Liver (tissue), 9 donors: Measurements from ENCODE around the gene ANKRD35. TPM values are rescaled to one million over a fixed set of nuclear protein-coding genes. Genes with fewer than 3 reads are reported as not detected.
"Not testable (repeated sequence)": the region's sequence is repeated elsewhere in the genome, so short reads cannot be mapped to it uniquely, and the experiment has no call there.

Experiments used
- DNase-seq: peaks from one replicate; pipeline ENCODE4 v3.0.0-alpha.2; 2017; ENCODE audit warnings: low spot score
- H3K27ac ChIP-seq, 2 donors: one replicate each; pipeline ENCODE4 v1.7.0; 2013; ENCODE audit warnings: inconsistent platforms in 2 of 2, low read length in 2 of 2, control low read depth in 1 of 2, low read depth in 1 of 2, mild to moderate bottlenecking in 1 of 2
- H3K27me3 ChIP-seq, 4 donors: one replicate each; pipeline versions ENCODE4 v1.6.1 to v1.7.0; 2013; ENCODE audit warnings: low read length in 3 of 4, inconsistent platforms in 1 of 4, mild to moderate bottlenecking in 1 of 4, moderate library complexity in 1 of 4; ENCODE audit not compliant: control insufficient read depth in 4 of 4, insufficient read depth in 4 of 4
- H3K36me3 ChIP-seq, 4 donors: one replicate each; pipeline versions ENCODE4 v1.6.1 to v1.7.0; 2013; ENCODE audit warnings: low read length in 3 of 4, mild to moderate bottlenecking in 3 of 4, low read depth in 1 of 4, moderate library complexity in 1 of 4; ENCODE audit not compliant: control insufficient read depth in 4 of 4, insufficient read depth in 3 of 4
- H3K4me1 ChIP-seq, 4 donors: one replicate each; pipeline versions ENCODE4 v1.6.1 to v1.7.0; 2013; ENCODE audit warnings: low read length in 3 of 4, mild to moderate bottlenecking in 3 of 4, moderate library complexity in 1 of 4; ENCODE audit not compliant: control insufficient read depth in 4 of 4, insufficient read depth in 4 of 4
- H3K4me3 ChIP-seq, 3 donors: one replicate each; pipeline versions ENCODE4 v1.6.1 to v1.7.0; 2013; ENCODE audit warnings: low read length in 3 of 3, control low read depth in 1 of 3, low read depth in 1 of 3, mild to moderate bottlenecking in 1 of 3
- H3K9ac ChIP-seq, 2 donors: one replicate each; pipeline ENCODE4 v1.7.0; 2013; ENCODE audit warnings: low read length in 2 of 2, mild to moderate bottlenecking in 2 of 2, moderate library complexity in 2 of 2, control low read depth in 1 of 2, low read depth in 1 of 2
- H3K9me3 ChIP-seq, 4 donors: one replicate each; pipeline versions ENCODE4 v1.6.1 to v1.7.0; 2013; ENCODE audit warnings: low read length in 3 of 4; ENCODE audit not compliant: control insufficient read depth in 4 of 4
- EGR1 ChIP-seq, 2 donors: IDR thresholded peaks; 2 replicates each; pipeline ENCODE4 v1.6.1; 2016 to 2018; ENCODE audit warnings: antibody characterized with exemption in 2 of 2, low read depth in 2 of 2
- FOXA1 ChIP-seq: IDR thresholded peaks from 2 replicates; pipeline ENCODE4 v1.6.1; 2016; ENCODE audit warnings: antibody characterized with exemption
- GABPA ChIP-seq, 2 donors: IDR thresholded peaks in 1 of 2; conservative IDR thresholded peaks in 1 of 2; 2 replicates each; pipeline ENCODE4 v1.6.1; 2016; ENCODE audit warnings: antibody characterized with exemption in 2 of 2, mild to moderate bottlenecking in 1 of 2, moderate library complexity in 1 of 2
- HNF4A ChIP-seq, 2 donors: conservative IDR thresholded peaks; 2 replicates each; pipeline ENCODE4 v1.6.1; 2016; ENCODE audit warnings: antibody characterized with exemption in 2 of 2, mild to moderate bottlenecking in 2 of 2
- HNF4G ChIP-seq: IDR thresholded peaks from 2 replicates; pipeline ENCODE4 v1.6.1; 2016; ENCODE audit warnings: antibody characterized with exemption
- JUND ChIP-seq, 2 donors: IDR thresholded peaks; 2 replicates each; pipeline ENCODE4 v1.6.1; 2016; ENCODE audit warnings: antibody characterized with exemption in 2 of 2
- MAX ChIP-seq: IDR thresholded peaks from 2 replicates; pipeline ENCODE4 v1.6.1; 2016; ENCODE audit warnings: antibody characterized with exemption
- NR2F2 ChIP-seq: IDR thresholded peaks from 2 replicates; pipeline ENCODE4 v1.6.1; 2016; ENCODE audit warnings: antibody characterized with exemption
- RAD21 ChIP-seq, 2 donors: IDR thresholded peaks; 2 replicates each; pipeline ENCODE4 v1.6.1; 2016; ENCODE audit warnings: antibody characterized with exemption in 2 of 2, mild to moderate bottlenecking in 2 of 2
- RXRA ChIP-seq, 2 donors: IDR thresholded peaks; 2 replicates each; pipeline ENCODE4 v1.6.1; 2017 to 2018; ENCODE audit warnings: antibody characterized with exemption in 2 of 2, mild to moderate bottlenecking in 1 of 2
- SP1 ChIP-seq: IDR thresholded peaks from 2 replicates; pipeline ENCODE4 v1.6.1; 2018; ENCODE audit warnings: antibody characterized with exemption, mild to moderate bottlenecking
- TAF1 ChIP-seq: conservative IDR thresholded peaks from 2 replicates; pipeline ENCODE4 v1.6.1; 2016; ENCODE audit warnings: antibody characterized with exemption, mild to moderate bottlenecking
- YY1 ChIP-seq: IDR thresholded peaks from 2 replicates; pipeline ENCODE4 v1.6.1; 2016; ENCODE audit warnings: antibody characterized with exemption, mild to moderate bottlenecking
- ZBTB33 ChIP-seq: IDR thresholded peaks from 2 replicates; pipeline ENCODE4 v1.6.1; 2016; ENCODE audit warnings: antibody characterized with exemption
- WGBS: extraction: QIAGEN DNeasy Blood & Tissue Kit; methylation state at CpG from one replicate; pipeline ENCODE4 v1.1.7; 2013; 5-methylcytosine and 5-hydroxymethylcytosine counted together
- polyA plus RNA-seq, 2 donors: library from polyadenylated mRNA; stranded (reverse) in 1 of 2; unstranded in 1 of 2; fragments of 200-250 nt in 1 of 2; fragments of >200 nt in 1 of 2; fragmentation: Nextera tagmentation in 1 of 2; extraction: Ambion mirVana in 1 of 2; gene quantifications; one replicate each; pipeline versions ENCODE4 v1.2.1 to v1.2.3, GENCODE V29; 2013 to 2015
- total RNA-seq, 2 donors: library from RNA; depleted of rRNA; stranded (reverse); fragments of >200 nt; gene quantifications; one replicate each; pipeline ENCODE4 v1.2.3, GENCODE V29; 2014
- TF ChIP-seq, protein P1 (sequence below): fragments of 150-350 bp; IDR thresholded peaks from 2 replicates; pipeline ENCODE4 v1.5.1; 2017; ENCODE audit warnings: improper control_type of control experiment, low read depth, low read length; ENCODE audit not compliant: missing input control
- TF ChIP-seq, protein P2 (sequence below): IDR thresholded peaks from 2 replicates; pipeline ENCODE4 v1.6.1; 2016; ENCODE audit warnings: antibody characterized with exemption
- donor health status: healthy.
- donor health status: healthy.
- donor health status: healthy.
- donor health status: healthy.
- donor health status: healthy.

ANKRD35 gene
- total and polyA plus RNA-seq, 4 donors = 0.05 to 1.9 (median 1.4) TPM

- not testable (repeated sequence) for H3K4me3 ChIP-seq
- peaks cover 8 to 25% (median 17%) of the 10 kb centered on the region in 4 donors for H3K4me1 ChIP-seq
These were observed 34.6 kb upstream of the ANKRD35 start for GRCh38 chr1:145920297-145920696.

DNA sequence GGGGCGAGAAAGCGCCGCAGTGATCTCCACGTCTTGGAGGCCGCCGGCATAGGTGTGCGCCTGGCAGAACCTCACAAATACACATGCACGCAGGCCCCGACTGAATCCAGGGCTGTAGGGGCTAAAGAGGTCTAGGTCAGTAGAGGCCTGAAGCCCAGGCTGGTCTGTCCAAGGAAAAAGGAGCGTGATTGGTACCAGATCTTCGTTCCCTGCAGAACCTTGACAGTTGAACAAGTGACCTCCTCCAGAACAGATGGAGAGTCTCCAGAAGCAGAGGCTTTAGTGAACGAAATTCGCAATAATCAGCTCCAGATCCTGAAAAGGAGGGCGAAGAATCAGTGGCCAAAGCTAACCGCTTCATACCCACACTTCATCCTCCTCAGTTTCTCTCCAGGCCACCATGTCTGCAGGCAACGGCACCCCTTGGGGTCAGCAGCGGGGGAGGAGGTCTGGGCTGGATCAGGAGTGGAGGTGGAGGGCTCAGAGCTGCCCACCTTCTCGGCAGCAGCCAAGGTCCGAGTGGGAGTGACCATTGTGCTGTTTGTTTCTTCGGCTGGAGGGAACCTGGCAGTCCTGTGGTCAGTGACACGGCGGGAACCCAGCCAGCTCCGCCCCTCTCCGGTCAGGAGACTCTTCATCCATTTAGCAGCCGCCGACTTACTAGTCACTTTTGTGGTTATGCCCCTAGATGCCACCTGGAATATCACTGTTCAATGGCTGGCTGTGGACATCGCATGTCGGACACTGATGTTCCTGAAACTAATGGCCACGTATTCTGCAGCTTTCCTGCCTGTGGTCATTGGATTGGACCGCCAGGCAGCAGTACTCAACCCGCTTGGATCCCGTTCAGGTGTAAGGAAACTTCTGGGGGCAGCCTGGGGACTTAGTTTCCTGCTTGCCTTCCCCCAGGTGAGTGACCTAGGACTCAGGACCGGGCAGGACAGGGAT lies 33.6 kb upstream of the ANKRD35 start:
- peak; percentile 68 for DNase-seq
- Histone ChIP-seq H3K9ac (peak overlapping the region; percentile 14 to 75), H3K4me3 (peak overlapping the region; percentile 74 to 96 (median 95)), H3K4me1 (peaks cover 8 to 25% (median 17%) of the 10 kb centered on the region in 4 donors), H3K9me3 (no peaks in the 10 kb centered on the region), H3K27me3 (no peaks in the 10 kb centered on the region), H3K27ac (peak overlapping the region; percentile 66 to 93), H3K36me3 (peaks cover 3 to 9% (median 4%) of the 10 kb centered on the region in 4 donors)
- 2% methylated on average over 33 of the region's 33 CpGs for WGBS
- TF ChIP-seq ZBTB33 = no peak
- no peak for TF ChIP-seq EGR1 (IDR thresholded peaks at IDR 0.05; ENCODE audit: low read depth in 2 of 2)
- peak in 1 of 2 donors; percentile 31 for TF ChIP-seq RAD21 (IDR thresholded peaks at IDR 0.05)
- TF ChIP-seq, protein P1, sequence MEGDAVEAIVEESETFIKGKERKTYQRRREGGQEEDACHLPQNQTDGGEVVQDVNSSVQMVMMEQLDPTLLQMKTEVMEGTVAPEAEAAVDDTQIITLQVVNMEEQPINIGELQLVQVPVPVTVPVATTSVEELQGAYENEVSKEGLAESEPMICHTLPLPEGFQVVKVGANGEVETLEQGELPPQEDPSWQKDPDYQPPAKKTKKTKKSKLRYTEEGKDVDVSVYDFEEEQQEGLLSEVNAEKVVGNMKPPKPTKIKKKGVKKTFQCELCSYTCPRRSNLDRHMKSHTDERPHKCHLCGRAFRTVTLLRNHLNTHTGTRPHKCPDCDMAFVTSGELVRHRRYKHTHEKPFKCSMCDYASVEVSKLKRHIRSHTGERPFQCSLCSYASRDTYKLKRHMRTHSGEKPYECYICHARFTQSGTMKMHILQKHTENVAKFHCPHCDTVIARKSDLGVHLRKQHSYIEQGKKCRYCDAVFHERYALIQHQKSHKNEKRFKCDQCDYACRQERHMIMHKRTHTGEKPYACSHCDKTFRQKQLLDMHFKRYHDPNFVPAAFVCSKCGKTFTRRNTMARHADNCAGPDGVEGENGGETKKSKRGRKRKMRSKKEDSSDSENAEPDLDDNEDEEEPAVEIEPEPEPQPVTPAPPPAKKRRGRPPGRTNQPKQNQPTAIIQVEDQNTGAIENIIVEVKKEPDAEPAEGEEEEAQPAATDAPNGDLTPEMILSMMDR = peak; percentile 6
- TF ChIP-seq TAF1 = no peak
- peak; percentile 59 for TF ChIP-seq YY1
- peak in 1 of 2 donors; percentile 40 for TF ChIP-seq RXRA (IDR thresholded peaks at IDR 0.05)
- TF ChIP-seq SP1 = no peak

More at GRCh38 chr1:145920297-145920696, 34.6 kb upstream of the ANKRD35 start:
- DNase-seq, H3K36me3 ChIP-seq, H3K9me3 ChIP-seq, H3K27me3 ChIP-seq, H3K27ac ChIP-seq, H3K9ac ChIP-seq: not testable (repeated sequence)
- 90% methylated on average over 2 of the region's 4 CpGs for WGBS

DNA sequence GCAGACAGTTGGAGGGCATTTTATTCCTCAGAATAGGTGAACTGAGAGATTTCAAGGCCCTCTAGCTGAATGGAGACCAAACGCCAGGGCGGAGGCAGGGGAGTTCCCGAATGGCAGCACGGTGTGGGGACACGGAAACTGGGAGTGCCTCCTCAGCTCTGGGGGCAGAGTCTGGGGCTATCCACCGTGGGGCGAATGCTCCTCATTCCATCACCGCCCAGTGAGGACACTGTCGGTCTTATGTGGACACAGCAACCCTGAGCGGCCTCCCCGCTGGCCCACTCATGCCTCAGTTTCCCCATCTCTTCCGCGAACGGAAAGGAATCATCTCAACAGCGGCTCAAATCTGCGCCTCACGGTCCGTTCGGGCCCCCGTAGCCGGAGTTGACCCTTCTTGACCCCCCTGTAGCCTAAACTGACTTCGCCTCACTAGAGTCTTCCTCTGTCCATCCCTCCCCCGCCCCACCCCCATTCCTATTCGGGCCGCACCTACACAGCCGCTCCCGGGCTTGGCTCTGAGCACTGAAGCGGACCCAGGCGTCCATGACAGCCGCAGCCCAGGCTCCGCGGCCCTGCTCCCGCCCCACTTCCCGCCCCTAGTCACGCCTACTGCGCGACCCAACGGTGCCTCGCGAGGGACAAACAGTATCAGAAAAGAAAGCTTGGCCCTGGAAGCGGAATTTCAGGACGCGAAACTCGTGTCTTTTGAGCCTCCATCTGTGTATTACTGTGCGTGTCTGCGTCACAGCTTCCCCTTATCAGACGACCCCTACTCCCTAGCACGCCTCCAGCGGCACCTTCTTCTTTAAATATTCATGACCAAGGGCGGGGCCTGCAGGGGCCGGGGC lies 32.7 kb upstream of the ANKRD35 start, which contains the start of gene PEX11B:
Gene PEX11B (minus strand): TSS at position 574 of the 848 bp plus-strand sequence. CDS start 29 bp downstream, at position 545.
- Histone ChIP-seq H3K4me1 (peaks cover 8 to 25% (median 17%) of the 10 kb centered on the region in 4 donors), H3K36me3 (peaks cover 3 to 9% (median 5%) of the 10 kb centered on the region in 4 donors), H3K9me3 (no peaks in the 10 kb centered on the region), H3K4me3 (peak within 1 kb of the TSS; percentile 74 to 96 (median 95)), H3K27me3 (no peaks in the 10 kb centered on the region), H3K27ac (peak within 1 kb of the TSS; percentile 66 to 93), H3K9ac (peak within 1 kb of the TSS; percentile 56 to 84)
- DNase-seq = peak; percentile 92
- under 1% methylated on average over 51 of the region's 51 CpGs for WGBS
- TF ChIP-seq HNF4A (conservative IDR thresholded peaks at IDR 0.05) (peak in 1 of 2 donors; percentile 15), GABPA (IDR thresholded peaks at IDR 0.05 in 1 of 2, conservative IDR thresholded peaks at IDR 0.05 in 1 of 2) (peak in 1 of 2 donors; percentile 66), TAF1 (no peak), FOXA1 (no peak), MAX (peak; percentile 90), HNF4G (no peak), NR2F2 (peak; percentile 81), SP1 (peak; percentile 63), YY1 (peak; percentile 97), ZBTB33 (peak; percentile 98), JUND (IDR thresholded peaks at IDR 0.05) (peak in 1 of 2 donors; percentile 46)
- TF ChIP-seq, protein P2, sequence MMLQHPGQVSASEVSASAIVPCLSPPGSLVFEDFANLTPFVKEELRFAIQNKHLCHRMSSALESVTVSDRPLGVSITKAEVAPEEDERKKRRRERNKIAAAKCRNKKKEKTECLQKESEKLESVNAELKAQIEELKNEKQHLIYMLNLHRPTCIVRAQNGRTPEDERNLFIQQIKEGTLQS = no peak
